GM12891 (cell line): Measurements from ENCODE around the gene CD177.

Source experiments
- POLR2A ChIP-seq: IDR thresholded peaks from 2 replicates; pipeline ENCODE4 v1.6.1; 2011; ENCODE audit warnings: low read depth, low read length, control low read depth
- POU2F2 ChIP-seq: IDR thresholded peaks from 2 replicates; pipeline ENCODE4 v1.6.1; 2011; ENCODE audit warnings: low read depth, mild to moderate bottlenecking, control low read depth, low read length, moderate library complexity

- TF ChIP-seq POLR2A (no peak), POU2F2 (no peak)
These were observed 780 bp downstream of the CD177 start for GRCh38 chr19:43354305-43354627.
